ENCODE data around the gene SMCP. TPM values are rescaled to one million over a fixed set of nuclear protein-coding genes. Genes with fewer than 3 reads are reported as not detected.

Gene SMCP
- total RNA-seq, 4 donors from 2014 or later = not detected

GRCh38 chr1:152906023-152906565 lies 28.0 kb downstream of the SMCP start:
- no peaks in the 10 kb centered on the region for H3K27me3 ChIP-seq
- no peak overlapping the region for H3K27ac ChIP-seq
- H3K4me3 ChIP-seq = no peak overlapping the region
- no peaks in the 10 kb centered on the region for H3K36me3 ChIP-seq
- WGBS, 2 donors (ENCODE audit: low coverage in 1 of 2) = 54 to 60% methylated on average over 2 to 3 of the region's 5 CpGs
- TF ChIP-seq CTCF (IDR thresholded peaks at IDR 0.05) (no peak), EP300 (IDR thresholded peaks at IDR 0.05) (no peak), POLR2A (IDR thresholded peaks at IDR 0.05) (no peak), POLR2AphosphoS5 (IDR thresholded peaks at IDR 0.05) (no peak)
- H3K4me1 ChIP-seq = no peaks in the 10 kb centered on the region
- H3K9me3 ChIP-seq = peaks cover 0 to 6% (median 0%) of the 10 kb centered on the region in 3 donors
- no peak for ATAC-seq

- H3K9me3 ChIP-seq = peaks cover 0 to 6% (median 0%) of the 10 kb centered on the region in 3 donors
- no peaks in the 10 kb centered on the region for H3K36me3 ChIP-seq
- no peaks in the 10 kb centered on the region for H3K27me3 ChIP-seq
- no peak within 1 kb of the TSS for H3K27ac ChIP-seq
- ATAC-seq = no peak
- no peaks in the 10 kb centered on the region for H3K4me1 ChIP-seq
- TF ChIP-seq POLR2AphosphoS5 (IDR thresholded peaks at IDR 0.05) (no peak), POLR2A (IDR thresholded peaks at IDR 0.05) (no peak), EP300 (IDR thresholded peaks at IDR 0.05) (no peak), CTCF (IDR thresholded peaks at IDR 0.05) (no peak)
- no peak within 1 kb of the TSS for H3K4me3 ChIP-seq
- WGBS, 2 donors (ENCODE audit: low coverage in 1 of 2) = 79 to 100% methylated on average over 1 to 3 of the region's 4 CpGs
These were observed 29.8 kb downstream of the SMCP start, which contains the start of gene IVL for GRCh38 chr1:152907686-152908601. Gene IVL, plus strand, starts transcription at chr1:152908546. Its CDS starts 1,252 bp downstream, at chr1:152909798.

GRCh38 chr1:152909206-152909605 lies 31.1 kb downstream of the SMCP start:
- WGBS, 2 donors (ENCODE audit: low coverage in 1 of 2) = 100% methylated on average over 2 of the region's 3 CpGs; no CpG with 5 or more reads in 1 of the 2 donors
- no peak overlapping the region for H3K27ac ChIP-seq
- ATAC-seq = no peak
- peaks cover 0 to 6% (median 0%) of the 10 kb centered on the region in 3 donors for H3K9me3 ChIP-seq
- TF ChIP-seq CTCF (IDR thresholded peaks at IDR 0.05) = no peak
- TF ChIP-seq POLR2AphosphoS5 (IDR thresholded peaks at IDR 0.05) = no peak
- TF ChIP-seq EP300 (IDR thresholded peaks at IDR 0.05) = no peak
- no peak for TF ChIP-seq POLR2A (IDR thresholded peaks at IDR 0.05)
- no peak overlapping the region for H3K4me3 ChIP-seq
- no peaks in the 10 kb centered on the region for H3K27me3 ChIP-seq
- H3K36me3 ChIP-seq = no peaks in the 10 kb centered on the region
- H3K4me1 ChIP-seq = no peaks in the 10 kb centered on the region

GRCh38 chr1:152912471-152912870 lies 34.3 kb downstream of the SMCP start:
- no peak for ATAC-seq
- no peaks in the 10 kb centered on the region for H3K36me3 ChIP-seq

More at GRCh38 chr1:152912471-152912870, 34.3 kb downstream of the SMCP start:
- H3K9me3 ChIP-seq = peaks cover 0 to 6% (median 0%) of the 10 kb centered on the region in 3 donors
- H3K27me3 ChIP-seq = no peaks in the 10 kb centered on the region
- TF ChIP-seq POLR2A (IDR thresholded peaks at IDR 0.05) (no peak), POLR2AphosphoS5 (IDR thresholded peaks at IDR 0.05) (no peak), EP300 (IDR thresholded peaks at IDR 0.05) (no peak), CTCF (IDR thresholded peaks at IDR 0.05) (no peak)
- H3K27ac ChIP-seq = no peak overlapping the region
- 67% methylated on average over 1 of the region's 1 CpG; no CpG with 5 or more reads in 1 of the 2 donors for WGBS, 2 donors (ENCODE audit: low coverage in 1 of 2)
- no peaks in the 10 kb centered on the region for H3K4me1 ChIP-seq
- no peak overlapping the region for H3K4me3 ChIP-seq
